Upper lobe of right lung (tissue), 1 donor: ENCODE results near the gene NR2F2. TPM values are rescaled to one million over a fixed set of nuclear protein-coding genes. Genes with fewer than 3 reads are reported as not detected.

Experiments used
- ATAC-seq: fragments of 200-7000 bp; cut with Tn5 transposase; one replicate; pipeline ENCODE4 v1.9.1; 2020; ENCODE audit warnings: mild to moderate bottlenecking, moderate library complexity
- DNase-seq: peaks from one replicate; pipeline ENCODE4 v3.0.0-alpha.2; 2020
- H3K27ac ChIP-seq: fragments of 200-600 bp; one replicate; pipeline ENCODE4 v1.8.0; 2022
- H3K27me3 ChIP-seq: fragments of 200-600 bp; one replicate; pipeline ENCODE4 v1.8.0; 2022; ENCODE audit warnings: mild to moderate bottlenecking
- H3K36me3 ChIP-seq: fragments of 200-600 bp; one replicate; pipeline ENCODE4 v1.8.0; 2022
- H3K4me1 ChIP-seq: fragments of 200-600 bp; one replicate; pipeline ENCODE4 v1.8.0; 2022
- H3K4me3 ChIP-seq: fragments of 200-600 bp; one replicate; pipeline ENCODE4 v1.8.0; 2022; ENCODE audit warnings: mild to moderate bottlenecking
- H3K9me3 ChIP-seq: fragments of 200-600 bp; one replicate; pipeline ENCODE4 v1.8.0; 2022
- CTCF ChIP-seq: fragments of 200-600 bp; IDR thresholded peaks from one replicate; pipeline ENCODE4 v1.8.0; 2022; ENCODE audit warnings: antibody characterized with exemption
- intact Hi-C: fragments of 100-400 bp; cut with DNase I; formaldehyde crosslinking; loops from one replicate; pipeline ENCODE4 v1.11.0; 2022
- total RNA-seq: library from RNA; stranded (reverse); fragmentation: NEBNext Ultra II Directional; extraction: Animal tissue kit (Norgen Biotek cat#: 25700); gene quantifications from one replicate; pipeline ENCODE4 v1.2.1, GENCODE V29; 2021
- donor health status: DM: no; HTN: yes; CAD: no; lungs with severe emphysema.

The NR2F2 gene
- total RNA-seq, 1 donor from 2014 or later = 88.1 TPM

DNA sequence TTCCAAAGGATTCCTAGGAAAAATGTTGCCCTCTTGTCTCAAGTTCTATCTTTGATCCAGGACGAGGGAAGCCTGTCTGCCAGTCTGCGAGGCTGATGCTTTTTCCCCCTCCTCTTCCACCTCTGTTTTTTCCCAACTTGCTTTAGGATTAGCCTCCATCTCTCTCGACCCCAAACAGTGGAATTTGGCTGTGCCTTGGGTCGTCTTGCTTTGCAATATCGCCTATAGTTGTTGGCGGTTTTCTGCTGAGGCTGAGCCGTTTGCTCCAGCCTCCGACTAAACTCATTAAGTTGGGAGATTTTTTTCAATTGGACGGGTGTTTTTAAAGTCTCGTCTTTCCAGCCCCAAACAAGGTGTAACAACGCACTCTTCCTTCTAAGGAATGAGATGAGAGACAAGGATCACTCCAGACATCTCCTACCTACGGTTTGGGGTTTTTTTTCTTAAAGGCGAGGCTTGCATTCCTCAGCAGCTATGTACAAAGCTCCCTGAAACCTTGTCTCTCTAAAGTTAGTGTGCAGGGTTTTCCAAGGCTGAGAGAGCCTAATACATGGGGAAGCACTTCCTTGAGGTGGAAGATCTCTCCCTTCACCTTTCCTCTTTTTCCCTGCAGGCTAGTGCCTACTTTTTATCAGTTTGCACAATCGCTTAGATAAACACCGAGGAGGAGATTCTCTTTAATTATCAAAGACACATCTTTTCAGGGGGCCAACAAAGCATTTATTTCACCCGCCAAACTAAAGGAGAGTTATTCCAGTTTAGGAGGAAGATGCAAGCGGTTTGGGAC lies 4.8 kb upstream of the NR2F2 start:
- no peaks in the 10 kb centered on the region for H3K4me1 ChIP-seq
- H3K27ac ChIP-seq = peak overlapping the region; percentile 81
- ATAC-seq (no peak), DNase-seq (no peak)
- no peaks in the 10 kb centered on the region for H3K36me3 ChIP-seq
- no peak for TF ChIP-seq CTCF
- intact Hi-C loops = no loop called here
- peak overlapping the region; percentile 65 for H3K4me3 ChIP-seq
- peaks cover 38% of the 10 kb centered on the region for H3K27me3 ChIP-seq
- H3K9me3 ChIP-seq = no peaks in the 10 kb centered on the region

DNA sequence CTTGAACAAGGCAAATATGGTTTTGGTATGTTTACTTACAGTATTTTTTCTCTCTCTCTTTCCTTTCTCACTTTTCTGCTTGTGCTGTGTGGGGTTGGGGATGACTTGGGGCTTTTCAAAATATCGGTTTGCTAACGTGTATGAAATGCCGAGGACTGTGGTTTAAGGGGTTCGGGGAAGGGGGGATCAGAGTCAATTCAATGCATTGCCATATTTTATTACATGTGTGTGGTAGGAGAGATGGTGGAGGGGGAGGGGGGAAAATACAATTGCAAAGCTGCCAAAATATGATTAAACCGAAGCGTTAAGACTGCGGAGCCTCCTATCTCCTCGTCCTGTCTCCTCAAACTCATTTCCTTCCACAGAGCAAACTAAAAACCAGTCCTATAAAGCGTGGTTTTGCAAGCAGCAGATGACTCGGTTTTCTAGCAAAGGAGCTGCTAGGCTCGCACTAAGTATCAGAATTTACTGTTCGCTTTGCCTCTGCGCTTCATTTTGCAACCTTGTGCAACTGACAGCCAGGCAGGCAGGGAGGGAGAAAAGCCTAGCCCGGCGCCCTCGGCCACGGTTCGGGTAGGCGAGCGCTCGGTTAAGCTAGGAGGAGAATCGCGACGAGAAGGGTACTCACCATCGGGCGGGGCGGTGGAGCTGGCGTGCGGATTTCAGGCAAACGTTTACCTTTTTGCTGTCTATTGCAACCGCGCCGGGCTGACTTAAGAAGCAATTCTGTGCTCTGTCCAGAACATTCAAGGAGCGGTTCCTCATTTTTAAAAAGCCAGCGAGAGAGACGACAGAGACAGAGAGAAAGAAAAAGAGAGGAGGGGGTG lies 4.0 kb upstream of the NR2F2 start:
- H3K27me3 ChIP-seq = peaks cover 35% of the 10 kb centered on the region
- DNase-seq = peak; percentile 78
- intact Hi-C loops = no loop called here

GRCh38 chr15:96327155-96327741 lies 3.3 kb upstream of the NR2F2 start:
- Histone ChIP-seq H3K9me3 (no peaks in the 10 kb centered on the region), H3K4me1 (no peaks in the 10 kb centered on the region), H3K4me3 (peak overlapping the region; percentile 65), H3K27me3 (peaks cover 30% of the 10 kb centered on the region), H3K36me3 (no peaks in the 10 kb centered on the region), H3K27ac (peak overlapping the region; percentile 81)
- peak; percentile 70 for TF ChIP-seq CTCF
- intact Hi-C loops = no loop called here
- ATAC-seq = peak; percentile 53
- no peak for DNase-seq

More for the DNA sequence above, 4.0 kb upstream of the NR2F2 start:
- peak overlapping the region; percentile 65 for H3K4me3 ChIP-seq
- TF ChIP-seq CTCF = no peak
- peak; percentile 12 for ATAC-seq
- no peaks in the 10 kb centered on the region for H3K36me3 ChIP-seq
- H3K9me3 ChIP-seq = no peaks in the 10 kb centered on the region
- H3K27ac ChIP-seq = peak overlapping the region; percentile 81
- H3K4me1 ChIP-seq = no peaks in the 10 kb centered on the region

- no peaks in the 10 kb centered on the region for H3K4me1 ChIP-seq
Observed at GRCh38 chr15:96328181-96328876, 2.2 kb upstream of the NR2F2 start.

More at GRCh38 chr15:96328181-96328876, 2.2 kb upstream of the NR2F2 start:
- H3K36me3 ChIP-seq = no peaks in the 10 kb centered on the region
- ATAC-seq = no peak
- H3K27me3 ChIP-seq = peaks cover 23% of the 10 kb centered on the region
- no peak for DNase-seq
- no peak for TF ChIP-seq CTCF
- H3K9me3 ChIP-seq = no peaks in the 10 kb centered on the region
- intact Hi-C loops = no loop called here
- peak overlapping the region; percentile 81 for H3K27ac ChIP-seq
- peak overlapping the region; percentile 65 for H3K4me3 ChIP-seq
